ENCODE data around the gene PHOX2B.
"Not testable (repeated sequence)": the region's sequence is repeated elsewhere in the genome, so short reads cannot be mapped to it uniquely, and the experiment has no call there.

PHOX2B gene

GRCh38 chr4:41712425-41712824, 36.1 kb downstream of the PHOX2B start:
- no peak for DNase-seq (ENCODE audit: low read depth)

DNA sequence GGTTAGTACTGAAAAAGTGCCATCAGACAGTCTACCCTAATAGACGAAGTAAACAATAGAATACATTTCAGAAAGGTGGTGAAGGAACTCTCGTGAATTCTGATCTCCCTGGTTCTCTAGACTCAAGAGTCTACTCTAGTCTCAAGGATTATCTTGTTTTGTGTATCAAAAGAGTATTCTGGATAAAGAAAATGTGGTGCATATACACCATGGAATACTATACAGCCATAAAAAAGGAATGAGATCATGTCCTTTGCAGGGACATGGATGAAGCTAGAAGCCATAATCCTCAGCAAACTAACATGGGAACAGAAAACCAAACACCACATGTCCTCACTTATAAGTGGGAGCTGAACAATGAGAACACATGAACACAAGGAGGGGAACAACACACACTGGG, 36.9 kb downstream of the PHOX2B start:
- DNase-seq (ENCODE audit: low read depth) = not testable (repeated sequence)

DNA sequence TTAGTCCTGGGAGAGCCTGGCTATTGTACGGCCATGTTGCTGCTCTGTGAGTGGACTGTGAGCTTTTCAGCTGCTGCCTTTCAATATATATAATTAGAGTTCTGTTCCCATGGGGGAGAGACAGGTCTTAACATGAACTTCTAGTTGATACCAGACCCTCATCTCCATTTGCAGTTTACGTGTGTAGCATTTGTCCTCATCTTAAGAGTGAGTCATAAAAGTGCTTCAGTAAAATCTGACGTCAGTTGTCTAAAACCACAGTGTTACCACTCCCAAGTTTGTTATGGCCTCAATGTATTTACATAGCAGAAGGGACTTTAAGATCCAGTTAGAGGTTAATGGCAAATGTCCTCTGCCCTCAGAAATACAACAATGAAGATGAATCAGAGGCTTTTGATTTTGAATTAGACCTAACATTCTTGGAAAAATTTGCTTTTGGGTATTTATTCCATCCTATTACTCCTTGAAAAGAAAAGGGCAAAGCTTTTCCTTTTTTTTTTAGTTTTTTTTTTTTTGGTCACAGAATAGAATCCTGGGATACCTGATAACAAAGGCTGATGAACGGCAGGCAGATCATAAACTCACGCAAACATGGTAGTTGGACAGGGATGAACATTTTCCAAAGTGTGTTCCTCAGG, 38.6 kb downstream of the PHOX2B start:
- no peak for DNase-seq (ENCODE audit: low read depth)

DNA sequence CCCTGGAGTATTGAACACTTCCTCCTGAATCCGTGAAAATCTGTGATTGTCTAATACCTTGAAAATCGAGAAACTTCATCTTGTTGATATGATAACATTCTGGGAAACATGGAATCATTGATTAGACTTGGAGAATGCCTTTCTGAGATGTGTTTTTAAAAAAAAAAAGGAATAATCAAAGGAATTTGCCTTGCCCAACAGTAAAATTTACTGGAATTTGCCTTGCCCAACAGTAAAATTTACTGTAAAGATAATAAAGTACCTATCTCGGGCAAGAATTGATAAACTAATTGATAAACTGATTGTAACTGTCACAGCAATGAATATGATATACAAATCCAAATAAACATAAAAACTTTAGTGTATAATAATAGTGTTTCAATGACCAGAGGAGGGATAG, 44.7 kb downstream of the PHOX2B start:
- DNase-seq (ENCODE audit: low read depth) = no peak

DNA sequence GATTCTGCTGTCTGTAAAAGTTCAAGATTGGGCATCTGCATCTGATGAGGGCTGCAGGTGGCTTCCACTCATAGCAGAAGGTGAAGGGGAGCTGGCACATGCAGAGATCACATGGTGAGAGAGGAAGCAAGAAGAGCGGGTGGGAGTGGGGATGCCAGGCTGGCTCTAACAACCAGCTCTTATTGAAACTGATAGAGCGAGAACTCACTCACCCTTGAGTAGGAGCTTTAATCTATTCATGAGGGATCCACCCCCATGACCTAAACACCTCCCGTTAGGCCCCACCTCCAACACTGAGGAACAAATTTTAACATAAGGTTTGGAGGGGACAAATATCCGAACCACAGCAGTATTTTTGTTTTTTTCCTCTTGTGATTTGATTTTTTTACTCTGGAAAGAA, 45.8 kb downstream of the PHOX2B start:
- DNase-seq (ENCODE audit: low read depth) = no peak

DNA sequence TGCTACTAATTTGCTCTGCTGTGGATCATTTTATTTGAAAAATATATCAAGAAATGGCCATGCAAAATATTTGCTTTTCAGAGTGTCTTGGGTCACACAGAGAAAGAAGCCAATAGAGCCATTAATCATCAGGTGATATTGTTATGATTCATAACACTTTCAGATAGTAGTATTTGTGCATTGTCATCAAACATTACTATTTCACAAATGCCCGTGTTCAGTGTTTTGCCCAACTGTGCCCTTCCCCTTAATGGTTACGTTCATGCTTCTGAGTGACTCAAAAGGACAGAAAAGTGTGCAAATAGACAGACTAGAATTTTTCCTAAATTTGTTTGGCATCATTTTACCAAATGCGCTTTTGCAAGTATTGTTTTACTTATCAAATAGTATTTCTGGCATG, 46.5 kb downstream of the PHOX2B start:
- no peak for DNase-seq (ENCODE audit: low read depth)

DNA sequence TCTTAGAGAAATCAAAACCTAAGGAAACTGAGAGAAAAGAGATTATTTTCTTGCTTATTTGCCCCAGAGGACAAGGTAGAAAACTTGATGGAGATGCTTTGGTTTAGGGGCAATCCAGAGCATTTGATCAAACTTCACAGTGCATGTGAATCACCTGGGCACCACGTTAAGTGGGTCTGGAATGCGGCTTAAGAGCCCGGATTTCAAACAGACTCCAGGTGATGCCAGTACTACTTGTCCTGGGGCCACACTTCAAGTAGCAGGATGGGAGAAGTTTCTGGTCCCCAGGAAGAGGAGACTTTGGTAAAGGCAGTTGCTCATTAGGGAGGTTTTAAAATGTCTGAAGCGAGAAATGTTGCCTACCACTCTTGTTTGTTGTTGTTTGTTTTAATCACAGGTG, 51.8 kb downstream of the PHOX2B start:
- DNase-seq (ENCODE audit: low read depth) = no peak

DNA sequence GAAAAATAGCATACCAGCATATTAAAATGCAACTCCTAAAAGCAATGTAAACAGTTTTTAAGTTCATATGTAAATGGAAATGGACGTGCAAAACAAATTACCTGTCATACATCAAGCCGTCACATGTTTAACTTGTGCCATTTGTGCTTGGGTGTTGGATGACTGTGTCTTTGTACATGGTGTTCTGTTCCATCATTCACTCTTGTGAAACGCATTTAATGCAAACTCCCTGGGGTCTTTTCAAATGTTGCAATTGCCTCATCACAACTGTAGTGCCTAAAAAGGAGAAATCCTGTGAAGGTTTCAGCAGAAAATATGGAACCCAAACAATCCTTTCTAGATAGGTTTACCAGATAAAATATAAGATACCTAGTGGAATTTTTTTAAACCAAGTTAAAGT, 52.4 kb downstream of the PHOX2B start:
- no peak for DNase-seq (ENCODE audit: low read depth)
